Measurements from ENCODE around the gene ARFGEF3. TPM values are rescaled to one million over a fixed set of nuclear protein-coding genes. Genes with fewer than 3 reads are reported as not detected.

Gene ARFGEF3
- total RNA-seq, 3 donors from 2014 or later (not counting 1 experiment from before 2014, with no cell fraction given), result 0.05 to 0.09 TPM; not detected in 1

GRCh38 chr6:138230759-138231380, 69.1 kb downstream of the ARFGEF3 start:
- Histone ChIP-seq H3K27me3 (ENCODE audit: control insufficient read depth, insufficient read depth, low read length) (no peaks in the 10 kb centered on the region), H3K9me3 (ENCODE audit: control insufficient read depth, insufficient read depth, low read length) (no peaks in the 10 kb centered on the region), H3K4me3 (ENCODE audit: low read length) (no peak overlapping the region), H3K4me1 (ENCODE audit: control insufficient read depth, insufficient read depth, low read length) (no peaks in the 10 kb centered on the region), H3K36me3 (ENCODE audit: control insufficient read depth, insufficient read depth, low read length) (no peaks in the 10 kb centered on the region), H3K27ac (ENCODE audit: low read length) (no peak overlapping the region)
- DNase-seq, result no peak
- intact Hi-C loops (cut with micrococcal nuclease), result no loop called here
- WGBS (ENCODE audit: insufficient coverage), result no CpG with 5 or more reads among the region's 3 CpGs
- ATAC-seq, result no peak
- Mint-ChIP-seq H3K9me3 (no peaks in the 10 kb centered on the region), H3K27ac (no peak overlapping the region), H3K4me3 (no peak overlapping the region), H3K27me3 (ENCODE audit: low read depth in 2 of 2) (peaks cover 11 to 27% of the 10 kb centered on the region in 2 donors), H3K4me1 (no peaks in the 10 kb centered on the region), H3K36me3 (no peaks in the 10 kb centered on the region)
- TF ChIP-seq, protein P1, sequence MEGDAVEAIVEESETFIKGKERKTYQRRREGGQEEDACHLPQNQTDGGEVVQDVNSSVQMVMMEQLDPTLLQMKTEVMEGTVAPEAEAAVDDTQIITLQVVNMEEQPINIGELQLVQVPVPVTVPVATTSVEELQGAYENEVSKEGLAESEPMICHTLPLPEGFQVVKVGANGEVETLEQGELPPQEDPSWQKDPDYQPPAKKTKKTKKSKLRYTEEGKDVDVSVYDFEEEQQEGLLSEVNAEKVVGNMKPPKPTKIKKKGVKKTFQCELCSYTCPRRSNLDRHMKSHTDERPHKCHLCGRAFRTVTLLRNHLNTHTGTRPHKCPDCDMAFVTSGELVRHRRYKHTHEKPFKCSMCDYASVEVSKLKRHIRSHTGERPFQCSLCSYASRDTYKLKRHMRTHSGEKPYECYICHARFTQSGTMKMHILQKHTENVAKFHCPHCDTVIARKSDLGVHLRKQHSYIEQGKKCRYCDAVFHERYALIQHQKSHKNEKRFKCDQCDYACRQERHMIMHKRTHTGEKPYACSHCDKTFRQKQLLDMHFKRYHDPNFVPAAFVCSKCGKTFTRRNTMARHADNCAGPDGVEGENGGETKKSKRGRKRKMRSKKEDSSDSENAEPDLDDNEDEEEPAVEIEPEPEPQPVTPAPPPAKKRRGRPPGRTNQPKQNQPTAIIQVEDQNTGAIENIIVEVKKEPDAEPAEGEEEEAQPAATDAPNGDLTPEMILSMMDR (IDR thresholded peaks at IDR 0.05), result no peak

- intact Hi-C loops (cut with micrococcal nuclease), result no loop called here
- no peaks in the 10 kb centered on the region for H3K9me3 ChIP-seq (ENCODE audit: control insufficient read depth, insufficient read depth, low read length)
- WGBS (ENCODE audit: insufficient coverage), result 100% methylated on average over 2 of the region's 4 CpGs
- DNase-seq, result no peak
- no peaks in the 10 kb centered on the region for H3K9me3 Mint-ChIP-seq
- no peaks in the 10 kb centered on the region for H3K4me1 Mint-ChIP-seq
- no peak overlapping the region for H3K4me3 ChIP-seq (ENCODE audit: low read length)
- no peak overlapping the region for H3K27ac ChIP-seq (ENCODE audit: low read length)
- TF ChIP-seq, protein P1 (IDR thresholded peaks at IDR 0.05), result no peak
- no peaks in the 10 kb centered on the region for H3K4me1 ChIP-seq (ENCODE audit: control insufficient read depth, insufficient read depth, low read length)
- no peak overlapping the region for H3K27ac Mint-ChIP-seq
- no peaks in the 10 kb centered on the region for H3K36me3 ChIP-seq (ENCODE audit: control insufficient read depth, insufficient read depth, low read length)
- H3K27me3 Mint-ChIP-seq (ENCODE audit: low read depth in 2 of 2), result peaks cover 11 to 23% of the 10 kb centered on the region in 2 donors
- H3K36me3 Mint-ChIP-seq, result no peaks in the 10 kb centered on the region
- no peak overlapping the region for H3K4me3 Mint-ChIP-seq
- ATAC-seq, result no peak
- H3K27me3 ChIP-seq (ENCODE audit: control insufficient read depth, insufficient read depth, low read length), result peaks cover 2% of the 10 kb centered on the region
Observed at GRCh38 chr6:138231381-138231886, 69.7 kb downstream of the ARFGEF3 start.

- no CpG with 5 or more reads among the region's 2 CpGs for WGBS (ENCODE audit: insufficient coverage)
- Mint-ChIP-seq H3K27me3 (ENCODE audit: low read depth in 2 of 2) (peaks cover 6 to 11% of the 10 kb centered on the region in 2 donors), H3K27ac (no peak overlapping the region), H3K9me3 (no peaks in the 10 kb centered on the region), H3K4me1 (no peaks in the 10 kb centered on the region), H3K4me3 (no peak overlapping the region), H3K36me3 (no peaks in the 10 kb centered on the region)
- Histone ChIP-seq H3K9me3 (ENCODE audit: control insufficient read depth, insufficient read depth, low read length) (no peaks in the 10 kb centered on the region), H3K27ac (ENCODE audit: low read length) (no peak overlapping the region), H3K36me3 (ENCODE audit: control insufficient read depth, insufficient read depth, low read length) (no peaks in the 10 kb centered on the region), H3K4me3 (ENCODE audit: low read length) (no peak overlapping the region), H3K4me1 (ENCODE audit: control insufficient read depth, insufficient read depth, low read length) (no peaks in the 10 kb centered on the region), H3K27me3 (ENCODE audit: control insufficient read depth, insufficient read depth, low read length) (peaks cover 2% of the 10 kb centered on the region)
- ATAC-seq (no peak), DNase-seq (no peak)
- TF ChIP-seq, protein P1 (IDR thresholded peaks at IDR 0.05), result no peak
- intact Hi-C loops (cut with micrococcal nuclease), result no loop called here
Observed at GRCh38 chr6:138234363-138234762, 72.6 kb downstream of the ARFGEF3 start.

- no peak overlapping the region for H3K27ac Mint-ChIP-seq
- TF ChIP-seq, protein P1 (IDR thresholded peaks at IDR 0.05), result no peak
- no peaks in the 10 kb centered on the region for H3K36me3 ChIP-seq (ENCODE audit: control insufficient read depth, insufficient read depth, low read length)
- no peak for ATAC-seq
- WGBS (ENCODE audit: insufficient coverage), result 80% methylated on average over 1 of the region's 1 CpG
- H3K4me1 ChIP-seq (ENCODE audit: control insufficient read depth, insufficient read depth, low read length), result no peaks in the 10 kb centered on the region
- no peak overlapping the region for H3K27ac ChIP-seq (ENCODE audit: low read length)
- peaks cover 2% of the 10 kb centered on the region for H3K27me3 ChIP-seq (ENCODE audit: control insufficient read depth, insufficient read depth, low read length)
- intact Hi-C loops (cut with micrococcal nuclease), result no loop called here
- no peaks in the 10 kb centered on the region for H3K4me1 Mint-ChIP-seq
- no peak for DNase-seq
- peaks cover 3 to 9% of the 10 kb centered on the region in 2 donors for H3K27me3 Mint-ChIP-seq (ENCODE audit: low read depth in 2 of 2)
- no peaks in the 10 kb centered on the region for H3K36me3 Mint-ChIP-seq
- H3K9me3 ChIP-seq (ENCODE audit: control insufficient read depth, insufficient read depth, low read length), result no peaks in the 10 kb centered on the region
- H3K4me3 Mint-ChIP-seq, result no peak overlapping the region
- no peak overlapping the region for H3K4me3 ChIP-seq (ENCODE audit: low read length)
- no peaks in the 10 kb centered on the region for H3K9me3 Mint-ChIP-seq
Observed at GRCh38 chr6:138235205-138235604, 73.5 kb downstream of the ARFGEF3 start.

Data from natural killer cell (primary cell).